Mammary microvascular endothelial cell (primary cell): ENCODE measurements around the gene KCNJ9. TPM values are rescaled to one million over a fixed set of nuclear protein-coding genes. Genes with fewer than 3 reads are reported as not detected.

Experiments used
- total RNA-seq: library from RNA; depleted of rRNA; stranded (reverse); fragments of >200 nt; gene quantifications from 2 replicates; pipeline ENCODE4 v1.2.3, GENCODE V29; 2015

Gene KCNJ9
- not detected in 2 replicates for total RNA-seq

GRCh38 chr1:160081261-160081936, at the start of gene KCNJ9:
Gene KCNJ9 (plus strand): TSS chr1:160081538. CDS start chr1:160084031, 2,493 bp downstream.

GRCh38 chr1:160069460-160070231, 11.7 kb upstream of the KCNJ9 start, which contains the start of gene KCNJ10:
Gene KCNJ10 (minus strand): TSS chr1:160070160. CDS start chr1:160042532, 27,628 bp downstream.

GRCh38 chr1:160097911-160098851, 16.8 kb downstream of the KCNJ9 start, which contains the start of gene IGSF8:
Gene IGSF8 (minus strand): TSS chr1:160098619. CDS start chr1:160098472, 147 bp downstream.

DNA sequence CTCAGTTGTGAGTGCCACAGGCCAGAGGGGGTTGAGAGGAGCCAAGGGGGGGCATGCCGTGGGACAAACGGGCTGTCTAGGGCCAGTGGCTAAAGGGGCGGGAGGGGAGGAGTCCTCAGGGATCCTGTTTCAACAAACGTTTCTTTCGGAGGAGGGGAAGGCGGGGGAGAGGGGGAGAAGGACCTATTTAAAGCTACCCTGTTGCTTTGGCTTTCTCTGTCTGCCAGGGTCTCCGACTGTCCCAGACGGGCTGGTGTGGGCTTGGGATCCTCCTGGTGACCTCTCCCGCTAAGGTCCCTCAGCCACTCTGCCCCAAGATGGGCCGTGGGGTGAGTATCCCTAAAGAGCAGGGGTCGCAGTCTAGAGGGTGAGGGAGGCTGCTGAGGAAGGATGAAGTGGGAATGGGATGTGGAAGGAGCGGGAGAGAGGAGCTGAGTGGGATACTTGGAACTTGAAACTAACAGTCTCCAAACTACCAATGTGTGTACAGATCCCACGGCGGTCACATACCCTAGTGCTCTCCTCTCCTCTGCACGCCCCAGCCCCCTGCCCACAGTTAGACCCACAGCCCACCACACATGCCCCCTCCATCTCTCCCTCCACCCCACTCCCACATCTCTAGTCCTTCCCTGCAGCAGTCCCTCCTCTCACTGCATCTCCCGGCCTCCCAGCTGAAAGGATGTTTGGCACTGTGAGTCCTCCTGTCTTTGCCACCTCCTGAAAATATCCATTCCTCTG, 34.4 kb downstream of the KCNJ9 start, which contains the start of gene ATP1A2:
Gene ATP1A2, plus strand, starts transcription at position 215 of the 738 bp plus-strand sequence. Its CDS starts 103 bp downstream, at position 318.

Other genes with a start within 250 kb of the KCNJ9 start
- gene VSIG8, start 218.9 kb upstream of the KCNJ9 start, total RNA-seq: not detected in 2 replicates
- 0.89 and 1.9 TPM in 2 replicates for gene CFAP45, start 181.4 kb upstream of the KCNJ9 start, total RNA-seq
- 869 and 920 TPM in 2 replicates for gene TAGLN2, start 156.0 kb upstream of the KCNJ9 start, total RNA-seq
- not detected in 2 replicates for gene IGSF9, start 135.9 kb upstream of the KCNJ9 start, total RNA-seq
- not detected in 2 replicates for gene SLAMF9, start 127.3 kb upstream of the KCNJ9 start, total RNA-seq
- gene PIGM, start 49.5 kb upstream of the KCNJ9 start, total RNA-seq: 2.0 and 3.1 TPM in 2 replicates
- not detected in 2 replicates for gene KCNJ10, start 11.4 kb upstream of the KCNJ9 start, total RNA-seq
- gene IGSF8, start 17.1 kb downstream of the KCNJ9 start, total RNA-seq: 7.1 and 7.4 TPM in 2 replicates
- gene ATP1A2, start 34.2 kb downstream of the KCNJ9 start, total RNA-seq: not detected in 2 replicates
- not detected in 2 replicates for gene ATP1A4, start 70.1 kb downstream of the KCNJ9 start, total RNA-seq
- gene CASQ1, start 109.0 kb downstream of the KCNJ9 start, total RNA-seq: not detected in 2 replicates
- gene PEA15, start 123.8 kb downstream of the KCNJ9 start, total RNA-seq: 143 TPM in 2 replicates
- 43.9 and 49.2 TPM in 2 replicates for gene DCAF8, start 181.0 kb downstream of the KCNJ9 start, total RNA-seq
- 28.4 and 29.1 TPM in 2 replicates for gene PEX19, start 203.6 kb downstream of the KCNJ9 start, total RNA-seq